Nucleus accumbens (tissue), 56 donors: ENCODE measurements around the gene HTRA1.

ENCODE experiments used
- DNase-seq, 56 donors: peaks; one replicate each; lab custom pipeline; 2025; lab: John Stamatoyannopoulos, UW

The HTRA1 gene

GRCh38 chr10:122469848-122470247 lies 8.5 kb downstream of the HTRA1 start:
- no peak for DNase-seq

- DNase-seq, result no peak
Observed at GRCh38 chr10:122471531-122472177, 10.3 kb downstream of the HTRA1 start.

- DNase-seq, result no peak
Observed at GRCh38 chr10:122473116-122473515, 11.8 kb downstream of the HTRA1 start.

- DNase-seq, result peak in 9 of 56 donors; percentile 25 to 68 (median 49)
Observed at GRCh38 chr10:122474131-122474818, 12.9 kb downstream of the HTRA1 start.

DNA sequence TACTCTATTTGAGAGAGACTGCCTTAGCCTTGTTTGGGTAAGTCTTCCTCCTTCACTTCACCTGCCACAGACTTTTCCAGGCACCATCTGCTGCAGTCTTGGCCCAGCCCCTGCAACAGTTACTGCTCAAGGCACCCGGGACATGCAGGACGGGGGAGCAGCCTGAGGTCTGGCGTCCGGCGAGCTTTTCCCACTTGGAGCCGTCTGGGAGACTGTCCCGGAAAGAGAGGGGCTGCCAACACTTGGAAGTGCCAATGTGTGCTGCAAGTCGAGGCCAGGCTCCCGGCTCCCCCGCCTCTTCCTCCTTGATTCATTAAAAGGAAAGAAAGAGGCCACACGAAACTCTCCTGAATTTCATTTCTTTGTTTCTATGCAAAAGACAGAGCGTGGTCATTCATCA lies 13.7 kb downstream of the HTRA1 start:
- DNase-seq, result peak in 49 of 56 donors; percentile 37 to 87 (median 61)

- DNase-seq, result peak in 3 of 56 donors; percentile 31 to 42 (median 32)
Observed at GRCh38 chr10:122475591-122476332, 14.4 kb downstream of the HTRA1 start.

- no peak for DNase-seq
Observed at GRCh38 chr10:122476333-122476695, 15.0 kb downstream of the HTRA1 start.

DNA sequence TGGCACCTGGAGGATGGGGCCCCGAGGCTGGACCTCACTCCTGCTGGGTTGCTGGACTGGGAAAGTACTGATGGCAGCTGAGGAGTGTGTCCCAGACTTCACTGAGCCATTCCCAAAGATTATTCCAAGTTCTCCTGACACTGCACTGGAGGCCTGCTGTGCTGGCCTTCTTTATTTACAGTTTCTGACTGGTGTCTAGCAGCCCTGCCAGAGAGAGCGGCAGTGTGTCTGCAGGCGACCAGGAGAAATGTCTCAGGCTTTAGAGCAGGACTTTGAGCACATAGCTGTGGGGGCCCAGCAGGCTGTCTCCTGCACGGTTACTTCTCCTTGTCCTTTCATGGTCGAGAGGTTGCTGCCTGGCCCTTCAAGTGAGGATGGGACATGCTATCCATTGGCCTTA lies 16.1 kb downstream of the HTRA1 start:
- no peak for DNase-seq

DNA sequence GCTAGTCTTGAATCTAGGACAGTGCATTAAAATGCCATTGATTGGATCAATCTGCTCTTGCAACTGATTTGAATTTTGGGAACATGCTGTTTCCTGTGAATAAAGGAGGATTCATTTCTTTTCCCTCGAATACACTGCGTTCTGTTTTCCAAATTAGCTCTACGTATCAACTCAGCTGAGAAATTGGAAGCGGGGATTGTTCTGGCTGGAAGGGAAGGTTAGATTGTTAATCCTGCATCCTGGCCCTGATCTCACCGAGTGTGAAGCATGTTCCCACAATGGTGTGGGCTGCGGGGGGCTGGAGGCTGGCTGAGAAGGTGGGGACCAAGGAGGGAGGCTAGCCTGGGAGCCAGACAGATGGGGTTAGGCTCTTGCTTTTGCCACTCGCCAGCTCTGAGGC lies 17.6 kb downstream of the HTRA1 start:
- DNase-seq, result peak in 36 of 56 donors; percentile 26 to 77 (median 49)

DNA sequence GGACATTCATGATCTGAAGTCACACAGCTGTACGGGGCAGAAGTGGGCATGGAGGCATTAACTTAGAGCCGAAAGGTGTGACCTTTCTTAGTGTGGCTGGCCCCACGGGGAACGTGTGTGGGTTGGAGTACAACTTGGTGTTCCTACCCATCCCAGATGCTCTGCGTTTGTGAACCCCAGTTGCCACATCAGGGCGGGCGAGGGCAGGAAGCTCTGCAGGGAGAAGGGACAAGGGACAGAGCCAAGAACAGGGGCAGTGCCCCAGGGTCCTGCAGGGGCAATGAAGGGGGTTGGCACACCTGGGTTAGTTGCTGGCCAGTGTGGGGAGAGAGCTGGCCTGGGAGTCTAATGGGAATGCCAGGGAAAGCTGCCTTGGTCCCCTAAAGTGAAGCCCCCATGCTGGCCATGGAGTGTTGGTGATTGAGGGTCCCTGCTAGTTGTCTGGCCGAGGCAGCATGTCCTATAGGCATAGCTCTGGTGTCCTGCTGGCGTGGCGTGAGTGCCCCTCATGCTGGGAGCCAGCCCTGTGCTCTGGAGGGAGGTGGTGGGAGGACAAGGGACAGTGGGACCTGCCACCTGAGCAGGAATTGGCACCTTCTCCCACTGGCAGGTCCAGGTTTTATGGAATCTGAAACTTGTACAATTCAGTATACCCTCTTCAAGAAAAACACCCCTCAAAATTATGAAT lies 18.9 kb downstream of the HTRA1 start:
- no peak for DNase-seq

DNA sequence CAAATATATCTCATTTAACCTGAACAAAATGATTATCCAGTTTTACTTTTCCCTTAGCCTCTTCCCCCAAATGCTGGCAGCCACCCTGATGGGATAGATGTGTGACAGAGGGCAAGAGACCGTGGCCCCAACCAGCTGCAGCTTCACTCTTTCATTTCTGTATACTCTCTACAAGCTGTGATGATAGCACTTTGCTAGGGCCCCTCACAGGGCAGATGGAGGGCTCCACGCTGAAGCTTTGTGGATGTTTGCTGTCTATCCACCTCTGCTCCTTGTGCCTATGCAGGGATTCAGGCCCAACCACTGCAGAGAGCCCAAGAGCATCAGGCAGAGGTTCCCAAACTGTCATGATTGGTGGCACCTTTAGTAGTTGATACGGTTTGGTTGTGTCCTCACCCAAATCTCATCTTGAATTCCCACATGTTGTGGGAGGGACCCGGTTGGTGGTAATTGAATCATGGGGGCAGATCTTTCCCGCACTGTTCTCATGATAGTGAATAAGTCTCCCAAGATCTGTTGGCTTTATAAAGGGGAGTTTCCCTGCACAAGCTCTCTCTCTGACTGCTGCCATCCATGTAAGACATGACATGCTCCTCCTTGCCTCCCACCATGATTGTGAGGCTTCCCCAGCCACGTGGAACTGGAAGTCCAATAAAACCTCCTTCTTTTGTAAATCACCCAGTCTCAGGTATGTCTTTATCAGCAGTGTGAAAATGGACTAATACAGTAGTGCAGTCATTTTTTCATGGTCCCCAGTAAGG lies 20.1 kb downstream of the HTRA1 start:
- DNase-seq, result no peak

- DNase-seq, result no peak
Observed at GRCh38 chr10:122484276-122485060, 23.1 kb downstream of the HTRA1 start.

DNA sequence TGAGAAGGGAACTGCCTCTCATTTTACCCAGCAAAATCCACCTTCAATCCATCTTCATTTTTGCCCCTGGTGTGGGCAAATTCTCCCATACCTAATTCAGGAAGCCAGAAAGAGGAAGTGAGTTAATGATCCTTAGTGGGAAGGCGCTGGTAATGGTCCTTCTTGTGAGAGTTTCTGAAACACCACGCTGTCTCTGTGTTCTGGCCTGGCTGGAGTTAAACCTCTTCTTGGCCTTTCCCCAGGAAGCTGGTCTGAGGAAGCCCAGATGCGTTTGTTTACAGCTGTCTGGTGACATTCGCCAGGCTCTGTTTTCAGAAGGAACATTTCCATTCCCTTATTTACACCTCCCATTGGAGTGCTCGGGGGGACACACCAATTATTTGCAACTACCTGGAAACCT lies 24.3 kb downstream of the HTRA1 start:
- DNase-seq, result peak in 27 of 56 donors; percentile 13 to 64 (median 41)

DNA sequence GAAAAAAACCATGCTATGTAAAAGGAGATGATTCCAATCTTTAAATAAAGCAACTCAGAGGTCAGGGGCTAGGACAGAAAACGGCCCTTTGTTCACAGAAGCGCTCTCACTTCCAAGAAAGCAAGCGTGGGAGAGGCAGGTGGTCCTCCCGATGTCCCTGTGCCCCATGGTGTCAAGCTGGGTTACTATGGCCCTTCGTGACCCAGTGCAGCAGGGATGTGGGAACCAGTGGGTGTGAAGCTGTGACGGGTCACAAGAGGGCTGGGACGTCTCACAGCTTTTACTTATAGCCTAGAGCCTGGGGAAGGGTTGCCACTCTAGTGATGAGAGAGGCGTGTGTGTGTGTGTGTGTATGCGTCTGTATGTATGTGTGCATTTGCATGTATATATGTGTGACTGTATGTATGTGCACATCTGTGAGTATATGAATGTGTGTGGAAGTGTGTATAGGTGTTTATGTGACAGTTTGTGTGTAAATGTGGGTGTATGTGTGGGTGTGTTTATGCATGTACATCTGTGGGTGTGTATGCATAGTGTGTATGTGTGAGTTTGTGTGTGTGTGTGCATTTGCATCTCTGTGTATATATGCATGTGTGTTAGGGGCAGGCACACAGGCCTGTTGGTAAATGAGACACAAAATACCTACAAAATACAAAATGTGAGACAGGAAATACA lies 25.2 kb downstream of the HTRA1 start:
- no peak for DNase-seq

- DNase-seq, result peak in 7 of 56 donors; percentile 18 to 58 (median 35)
Observed at GRCh38 chr10:122487174-122487765, 25.9 kb downstream of the HTRA1 start.

DNA sequence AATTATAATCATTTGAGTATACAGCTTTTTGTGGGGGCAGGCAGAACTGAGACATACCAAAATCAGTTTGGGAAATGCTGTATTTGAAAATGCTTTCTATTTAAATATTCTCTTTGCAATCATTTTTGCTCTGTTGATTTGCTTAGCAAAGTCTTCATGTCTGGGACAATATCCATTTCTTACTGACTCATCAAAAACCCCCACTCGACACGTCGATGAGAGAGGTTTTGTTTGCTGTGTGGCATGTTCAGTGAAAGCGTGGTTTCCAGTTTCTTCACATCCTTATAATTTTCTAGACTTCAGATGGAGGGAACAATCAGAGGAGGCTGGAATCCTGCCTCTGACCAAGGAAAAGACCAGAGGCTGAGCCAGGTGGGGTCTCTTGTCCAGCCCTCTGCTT lies 28.9 kb downstream of the HTRA1 start:
- peak in 1 of 56 donors; percentile 21 for DNase-seq

DNA sequence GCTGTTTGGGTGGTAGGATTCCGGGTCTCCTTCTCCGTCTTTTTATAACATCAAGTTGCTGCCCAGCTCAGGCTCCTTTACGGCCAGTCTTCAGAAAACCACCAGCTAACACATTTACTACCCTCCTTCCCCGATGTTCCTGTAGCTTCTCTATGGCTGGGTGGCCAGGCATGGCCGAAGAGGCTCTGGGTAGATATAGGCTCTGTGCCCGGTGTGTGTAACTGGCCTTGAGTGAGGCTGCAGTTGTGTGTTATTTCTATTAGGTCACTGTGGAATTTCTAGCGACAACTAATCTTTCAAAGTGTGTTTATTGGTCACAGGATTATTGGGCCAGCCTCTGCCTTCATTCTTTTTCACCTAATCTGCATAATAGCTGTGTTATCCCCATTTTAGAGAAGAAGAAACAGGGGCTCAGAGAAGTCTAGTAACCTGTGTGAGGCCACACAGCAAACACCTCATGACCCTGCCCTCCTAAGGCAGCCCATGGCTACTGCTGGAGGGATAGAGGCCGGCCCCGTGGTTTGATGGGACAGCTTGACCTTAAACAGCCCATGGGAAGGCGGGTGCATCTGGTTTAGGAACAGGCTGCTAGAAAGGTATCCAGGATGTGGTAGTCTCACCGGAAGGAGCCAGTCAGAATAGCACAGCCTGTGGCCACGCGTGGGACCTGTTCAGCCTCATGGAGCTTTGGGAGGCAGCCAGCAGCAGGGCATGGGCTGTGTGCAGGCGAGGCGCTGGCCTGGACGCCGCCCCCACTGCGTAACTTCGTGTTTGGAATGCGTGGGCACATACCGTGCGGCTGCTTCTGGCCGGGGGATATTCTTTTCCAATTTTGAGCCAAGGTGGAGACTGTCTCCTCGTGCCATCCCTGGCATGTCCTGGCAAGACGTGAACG lies 29.7 kb downstream of the HTRA1 start:
- peak in 7 of 56 donors; percentile 21 to 51 (median 37) for DNase-seq
